HL-60 (cell line): Measurements from ENCODE around the gene DNAJC8.

Experiments used
- DNase-seq, 2 experiments: peaks; one replicate each; pipeline ENCODE4 v3.0.0-alpha.2; 2010 to 2020; ENCODE audit warnings: low read depth in 1 of 2, low spot score in 1 of 2
- H3K27ac ChIP-seq: fragments of 250-450 bp; sonication (Bioruptor Pico); replicated peaks from 2 replicates; pipeline ENCODE4 v1.5.1; 2020; ENCODE audit warnings: mild to moderate bottlenecking, moderate library complexity
- H3K27me3 ChIP-seq: fragments of 250-450 bp; sonication (Bioruptor Pico); 2 replicates; pipeline ENCODE4 v1.5.1; 2021; ENCODE audit warnings: mild to moderate bottlenecking, moderate library complexity; ENCODE audit not compliant: insufficient read depth, poor library complexity, severe bottlenecking
- H3K4me3 ChIP-seq: replicated peaks from 2 replicates; pipeline ENCODE4 v1.5.1; 2011; ENCODE audit warnings: mild to moderate bottlenecking, control low read depth, low read length; ENCODE audit not compliant: insufficient read depth
- GABPA ChIP-seq: IDR thresholded peaks from 2 replicates; pipeline ENCODE4 v1.6.1; 2012; ENCODE audit warnings: low read depth
- POLR2AphosphoS5 ChIP-seq: IDR thresholded peaks from 2 replicates; pipeline ENCODE4 v1.6.1; 2012; ENCODE audit warnings: low read depth
- SPI1 ChIP-seq: IDR thresholded peaks from 2 replicates; pipeline ENCODE4 v1.6.1; 2012; ENCODE audit warnings: low read depth, mild to moderate bottlenecking, borderline replicate concordance
- long read RNA-seq: library from polyadenylated mRNA; unstranded; transcript quantifications from one replicate; pipeline ENCODE4 v2.0.0, GENCODE V29; 2020
- TF ChIP-seq, protein P1 (sequence below): IDR thresholded peaks from one replicate; pipeline ENCODE4 v1.5.1; 2011; ENCODE audit warnings: low read length, control low read depth, inconsistent platforms; ENCODE audit not compliant: insufficient read depth
- TF ChIP-seq, protein P2 (sequence below): IDR thresholded peaks from 2 replicates; pipeline ENCODE4 v1.6.1; 2012; ENCODE audit warnings: low read depth; ENCODE audit not compliant: insufficient replicate concordance

The DNAJC8 gene, protein sequence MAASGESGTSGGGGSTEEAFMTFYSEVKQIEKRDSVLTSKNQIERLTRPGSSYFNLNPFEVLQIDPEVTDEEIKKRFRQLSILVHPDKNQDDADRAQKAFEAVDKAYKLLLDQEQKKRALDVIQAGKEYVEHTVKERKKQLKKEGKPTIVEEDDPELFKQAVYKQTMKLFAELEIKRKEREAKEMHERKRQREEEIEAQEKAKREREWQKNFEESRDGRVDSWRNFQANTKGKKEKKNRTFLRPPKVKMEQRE
- long read RNA-seq, transcript DNAJC8-205 (10 exons, 1,600 nt), result minor isoform, 27 of 673 reads
- long read RNA-seq, transcript DNAJC8-201 (9 exons, 1,759 nt), result major isoform, 593 of 673 reads
- long read RNA-seq, partial matches to known transcripts, result 10 of 673 reads
- long read RNA-seq, other reads (novel, unspliced or antisense), result 41 of 673 reads

DNA sequence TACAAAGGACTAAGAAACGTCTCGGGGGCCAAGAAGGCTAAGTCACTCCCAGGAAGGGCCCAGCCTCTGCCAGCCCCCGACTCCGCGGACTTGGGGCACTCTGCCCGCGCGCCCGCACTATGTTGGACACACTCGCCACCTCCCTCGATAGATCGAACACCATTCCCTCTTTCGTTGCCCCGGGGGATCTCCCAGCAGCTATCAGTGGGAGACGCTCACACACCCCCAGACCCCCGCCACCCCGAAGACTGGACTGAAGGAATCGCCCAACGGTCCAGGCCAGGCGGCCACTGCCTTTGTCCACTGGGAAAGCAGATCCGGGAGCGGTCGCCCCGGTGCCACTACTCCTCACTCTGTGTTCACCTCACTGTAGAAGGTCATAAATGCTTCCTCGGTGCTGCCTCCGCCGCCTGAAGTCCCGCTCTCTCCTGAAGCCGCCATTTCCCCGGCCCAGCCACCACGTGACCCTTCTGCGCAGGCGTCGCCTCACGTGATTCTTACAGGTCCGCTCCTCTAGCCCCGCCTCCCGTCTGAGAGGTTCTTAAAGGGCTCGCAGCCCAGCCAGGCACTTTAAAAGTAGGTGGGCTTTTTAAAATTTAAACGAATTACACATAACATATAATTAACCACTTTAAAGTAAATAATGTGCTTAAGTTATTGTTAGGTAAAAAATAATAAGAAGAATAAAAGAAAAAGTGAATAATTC, at the start of gene DNAJC8:
Gene DNAJC8, minus strand, starts transcription at position 472 of the 706 bp plus-strand sequence. Its CDS starts 31 bp downstream, at position 441.
- no peaks in the 10 kb centered on the region for H3K27me3 ChIP-seq
- TF ChIP-seq, protein P1, sequence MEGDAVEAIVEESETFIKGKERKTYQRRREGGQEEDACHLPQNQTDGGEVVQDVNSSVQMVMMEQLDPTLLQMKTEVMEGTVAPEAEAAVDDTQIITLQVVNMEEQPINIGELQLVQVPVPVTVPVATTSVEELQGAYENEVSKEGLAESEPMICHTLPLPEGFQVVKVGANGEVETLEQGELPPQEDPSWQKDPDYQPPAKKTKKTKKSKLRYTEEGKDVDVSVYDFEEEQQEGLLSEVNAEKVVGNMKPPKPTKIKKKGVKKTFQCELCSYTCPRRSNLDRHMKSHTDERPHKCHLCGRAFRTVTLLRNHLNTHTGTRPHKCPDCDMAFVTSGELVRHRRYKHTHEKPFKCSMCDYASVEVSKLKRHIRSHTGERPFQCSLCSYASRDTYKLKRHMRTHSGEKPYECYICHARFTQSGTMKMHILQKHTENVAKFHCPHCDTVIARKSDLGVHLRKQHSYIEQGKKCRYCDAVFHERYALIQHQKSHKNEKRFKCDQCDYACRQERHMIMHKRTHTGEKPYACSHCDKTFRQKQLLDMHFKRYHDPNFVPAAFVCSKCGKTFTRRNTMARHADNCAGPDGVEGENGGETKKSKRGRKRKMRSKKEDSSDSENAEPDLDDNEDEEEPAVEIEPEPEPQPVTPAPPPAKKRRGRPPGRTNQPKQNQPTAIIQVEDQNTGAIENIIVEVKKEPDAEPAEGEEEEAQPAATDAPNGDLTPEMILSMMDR, result no peak
- peak; percentile 78 for TF ChIP-seq POLR2AphosphoS5
- no peak for TF ChIP-seq SPI1
- TF ChIP-seq, protein P2, sequence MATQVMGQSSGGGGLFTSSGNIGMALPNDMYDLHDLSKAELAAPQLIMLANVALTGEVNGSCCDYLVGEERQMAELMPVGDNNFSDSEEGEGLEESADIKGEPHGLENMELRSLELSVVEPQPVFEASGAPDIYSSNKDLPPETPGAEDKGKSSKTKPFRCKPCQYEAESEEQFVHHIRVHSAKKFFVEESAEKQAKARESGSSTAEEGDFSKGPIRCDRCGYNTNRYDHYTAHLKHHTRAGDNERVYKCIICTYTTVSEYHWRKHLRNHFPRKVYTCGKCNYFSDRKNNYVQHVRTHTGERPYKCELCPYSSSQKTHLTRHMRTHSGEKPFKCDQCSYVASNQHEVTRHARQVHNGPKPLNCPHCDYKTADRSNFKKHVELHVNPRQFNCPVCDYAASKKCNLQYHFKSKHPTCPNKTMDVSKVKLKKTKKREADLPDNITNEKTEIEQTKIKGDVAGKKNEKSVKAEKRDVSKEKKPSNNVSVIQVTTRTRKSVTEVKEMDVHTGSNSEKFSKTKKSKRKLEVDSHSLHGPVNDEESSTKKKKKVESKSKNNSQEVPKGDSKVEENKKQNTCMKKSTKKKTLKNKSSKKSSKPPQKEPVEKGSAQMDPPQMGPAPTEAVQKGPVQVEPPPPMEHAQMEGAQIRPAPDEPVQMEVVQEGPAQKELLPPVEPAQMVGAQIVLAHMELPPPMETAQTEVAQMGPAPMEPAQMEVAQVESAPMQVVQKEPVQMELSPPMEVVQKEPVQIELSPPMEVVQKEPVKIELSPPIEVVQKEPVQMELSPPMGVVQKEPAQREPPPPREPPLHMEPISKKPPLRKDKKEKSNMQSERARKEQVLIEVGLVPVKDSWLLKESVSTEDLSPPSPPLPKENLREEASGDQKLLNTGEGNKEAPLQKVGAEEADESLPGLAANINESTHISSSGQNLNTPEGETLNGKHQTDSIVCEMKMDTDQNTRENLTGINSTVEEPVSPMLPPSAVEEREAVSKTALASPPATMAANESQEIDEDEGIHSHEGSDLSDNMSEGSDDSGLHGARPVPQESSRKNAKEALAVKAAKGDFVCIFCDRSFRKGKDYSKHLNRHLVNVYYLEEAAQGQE, result peak; percentile 46
- no peak for TF ChIP-seq GABPA
- peak; percentile 88 to 97 for DNase-seq
- peak within 1 kb of the TSS; percentile 86 for H3K27ac ChIP-seq
- H3K4me3 ChIP-seq, result peak within 1 kb of the TSS; percentile 99

DNA sequence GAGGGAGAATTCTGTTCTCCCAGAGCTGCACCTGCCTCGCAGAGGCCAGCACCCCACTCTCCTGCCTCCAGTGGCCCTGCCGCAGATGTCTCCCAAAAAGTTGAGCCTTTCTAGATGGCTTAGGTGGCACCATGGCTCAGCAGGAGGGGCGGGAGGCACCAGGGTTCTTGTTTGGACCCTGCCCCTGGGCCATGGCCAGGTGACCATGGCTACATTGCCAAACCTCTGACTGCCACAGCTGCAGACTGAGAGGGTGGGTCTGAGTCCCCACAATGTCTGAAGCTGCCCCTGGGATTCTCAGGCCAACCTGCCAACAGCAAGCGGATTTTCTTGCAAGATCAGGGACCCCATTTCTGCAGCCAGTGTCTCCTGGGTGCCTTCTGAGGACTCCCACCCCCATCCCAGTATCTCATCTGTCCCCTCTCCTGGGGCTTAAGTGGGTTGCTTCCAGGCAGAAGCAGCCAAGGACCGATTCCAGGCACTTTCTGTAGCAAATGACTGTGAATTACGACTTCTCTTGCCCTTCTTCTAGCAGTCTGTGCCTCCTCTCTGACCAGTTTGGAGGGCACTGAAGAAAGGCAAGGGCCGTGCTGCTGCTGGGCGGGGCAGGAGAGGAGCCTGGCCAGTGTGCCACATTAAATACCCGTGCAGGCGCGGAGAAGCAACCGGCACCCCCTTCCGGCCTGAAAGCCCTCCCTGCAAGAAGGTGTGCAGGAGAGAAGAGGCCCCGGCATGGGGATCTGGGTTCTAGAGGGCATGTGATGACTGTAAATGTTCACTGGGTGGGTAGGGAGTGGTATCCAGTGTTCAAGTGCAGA, 49.0 kb upstream of the DNAJC8 start:
- Histone ChIP-seq H3K4me3 (no peak overlapping the region), H3K27me3 (no peaks in the 10 kb centered on the region), H3K27ac (no peak overlapping the region)
- TF ChIP-seq, protein P1, result no peak
- TF ChIP-seq, protein P2, result no peak
- no peak for TF ChIP-seq POLR2AphosphoS5
- TF ChIP-seq GABPA, result no peak
- no peak for TF ChIP-seq SPI1
- DNase-seq, result no peak

DNA sequence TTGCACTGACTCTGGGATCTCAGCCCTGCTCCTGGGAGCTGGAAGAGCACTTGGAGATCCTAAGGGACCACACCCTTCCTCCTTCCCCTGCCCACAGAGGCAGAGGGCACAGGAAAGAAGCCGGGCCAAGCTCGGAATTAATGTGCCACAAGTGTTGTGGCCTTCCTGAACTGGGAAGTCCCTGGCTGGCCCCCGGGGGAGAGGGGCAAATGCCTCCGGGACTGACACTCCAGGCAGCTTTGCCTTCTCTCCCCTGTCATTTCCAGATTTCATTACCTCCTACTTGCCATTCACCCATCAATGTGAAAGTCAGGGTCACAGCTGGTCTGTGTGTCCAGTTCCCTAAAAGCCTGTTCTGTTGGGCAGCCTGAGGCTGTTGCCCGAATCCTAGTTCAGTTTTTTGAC, 48.1 kb upstream of the DNAJC8 start:
- Histone ChIP-seq H3K27me3 (no peaks in the 10 kb centered on the region), H3K27ac (no peak overlapping the region), H3K4me3 (no peak overlapping the region)
- no peak for TF ChIP-seq GABPA
- no peak for TF ChIP-seq SPI1
- TF ChIP-seq, protein P2, result no peak
- no peak for TF ChIP-seq POLR2AphosphoS5
- TF ChIP-seq, protein P1, result no peak
- DNase-seq, result no peak
